NB4 (cell line): ENCODE data around the gene GRID1.

Experiments used
- CTCF ChIP-seq: IDR thresholded peaks from one replicate; pipeline ENCODE4 v1.5.1; 2012; ENCODE audit warnings: low read depth, low read length
- MYC ChIP-seq: IDR thresholded peaks from 2 replicates; pipeline ENCODE4 v1.6.1; 2011; ENCODE audit warnings: low read depth, low read length
- POLR2A ChIP-seq: IDR thresholded peaks from 2 replicates; pipeline ENCODE4 v1.6.1; 2011; ENCODE audit warnings: mild to moderate bottlenecking; ENCODE audit not compliant: insufficient read length; ENCODE audit errors: extremely low read depth
- TF ChIP-seq, protein P1 (sequence below): IDR thresholded peaks from 2 replicates; pipeline ENCODE4 v1.6.1; 2011; ENCODE audit warnings: low read depth, low read length

DNA sequence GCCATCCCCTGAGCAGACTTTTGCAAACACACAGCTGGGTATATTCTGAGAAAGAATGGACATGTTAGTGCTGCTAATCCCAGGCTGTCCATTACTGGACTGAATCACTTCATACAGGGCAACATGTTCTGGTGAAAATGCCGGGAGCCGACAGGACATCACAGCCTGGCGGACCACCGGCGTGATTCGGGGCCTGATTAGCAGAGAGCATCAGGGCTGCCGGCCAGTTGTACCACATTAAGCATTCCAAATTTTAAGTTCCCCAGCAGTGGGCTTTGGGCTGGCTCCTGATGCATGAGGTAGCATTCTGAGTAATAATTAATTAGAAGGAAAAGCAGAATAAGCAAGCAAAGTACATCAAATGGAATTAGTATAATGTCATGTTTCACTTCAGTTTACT is 229.0 kb downstream of the GRID1 start:
- TF ChIP-seq CTCF: no peak
- TF ChIP-seq, protein P1, sequence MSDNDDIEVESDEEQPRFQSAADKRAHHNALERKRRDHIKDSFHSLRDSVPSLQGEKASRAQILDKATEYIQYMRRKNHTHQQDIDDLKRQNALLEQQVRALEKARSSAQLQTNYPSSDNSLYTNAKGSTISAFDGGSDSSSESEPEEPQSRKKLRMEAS: no peak
- no peak for TF ChIP-seq POLR2A
- TF ChIP-seq MYC: no peak
